GOT3 (cell line): Measurements from ENCODE around the gene TRIM17.

Source experiments
- DNase-seq: peaks from one replicate; lab custom pipeline; 2025; ENCODE audit warnings: mixed read lengths; lab: John Stamatoyannopoulos, UW

The TRIM17 gene

GRCh38 chr1:228416217-228416933 lies at the start of gene TRIM17:
TSS of gene TRIM17 (minus strand) at chr1:228416861. CDS start at chr1:228415072, 1,789 bp downstream.
- no peak for DNase-seq

- DNase-seq = no peak
Measured at GRCh38 chr1:228465571-228466146, 49.0 kb upstream of the TRIM17 start.

DNA sequence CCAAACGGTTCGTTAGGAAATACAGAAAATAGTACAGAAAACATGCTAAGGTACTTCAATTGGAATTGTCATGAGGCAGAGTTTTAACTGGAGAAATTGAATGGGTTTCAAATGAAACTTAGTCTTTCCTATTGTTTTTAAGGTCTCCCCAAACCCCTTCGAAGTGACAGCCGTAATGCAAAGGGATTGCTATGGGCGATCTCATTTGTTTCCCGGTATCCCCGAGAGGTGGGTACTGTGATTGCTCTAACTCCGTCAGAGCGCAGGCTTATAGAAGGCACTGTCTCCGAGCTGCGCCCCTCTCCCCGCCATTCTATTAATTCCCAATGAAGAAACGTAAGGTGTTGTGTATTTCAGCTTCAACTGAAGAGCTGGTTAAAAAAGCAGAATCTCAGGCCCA lies 48.5 kb upstream of the TRIM17 start:
- no peak for DNase-seq

DNA sequence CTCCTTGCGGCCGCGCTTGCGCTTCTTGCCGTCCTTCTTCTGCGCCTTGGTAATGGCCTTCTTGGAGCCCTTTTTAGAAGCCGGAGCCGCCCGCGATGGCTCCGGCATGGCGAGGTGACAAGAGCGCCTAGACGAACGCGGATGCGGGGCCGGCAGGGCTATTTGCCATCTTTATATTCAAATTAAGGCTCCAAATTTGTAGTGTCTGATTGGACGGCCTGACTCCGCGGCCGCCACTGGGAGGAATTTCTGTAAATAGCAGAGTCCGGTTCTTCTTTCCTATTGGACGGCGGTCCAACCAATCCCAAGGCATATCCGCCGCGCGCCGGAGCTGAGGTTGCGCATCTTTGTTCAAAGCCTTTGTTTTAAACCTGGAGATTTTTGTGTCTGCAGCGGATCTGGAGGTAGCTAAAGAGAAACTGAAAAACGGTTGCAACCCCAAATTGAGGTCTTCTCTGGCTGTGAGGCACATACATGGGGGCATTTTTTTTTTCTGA lies 47.9 kb upstream of the TRIM17 start:
- DNase-seq = no peak

DNA sequence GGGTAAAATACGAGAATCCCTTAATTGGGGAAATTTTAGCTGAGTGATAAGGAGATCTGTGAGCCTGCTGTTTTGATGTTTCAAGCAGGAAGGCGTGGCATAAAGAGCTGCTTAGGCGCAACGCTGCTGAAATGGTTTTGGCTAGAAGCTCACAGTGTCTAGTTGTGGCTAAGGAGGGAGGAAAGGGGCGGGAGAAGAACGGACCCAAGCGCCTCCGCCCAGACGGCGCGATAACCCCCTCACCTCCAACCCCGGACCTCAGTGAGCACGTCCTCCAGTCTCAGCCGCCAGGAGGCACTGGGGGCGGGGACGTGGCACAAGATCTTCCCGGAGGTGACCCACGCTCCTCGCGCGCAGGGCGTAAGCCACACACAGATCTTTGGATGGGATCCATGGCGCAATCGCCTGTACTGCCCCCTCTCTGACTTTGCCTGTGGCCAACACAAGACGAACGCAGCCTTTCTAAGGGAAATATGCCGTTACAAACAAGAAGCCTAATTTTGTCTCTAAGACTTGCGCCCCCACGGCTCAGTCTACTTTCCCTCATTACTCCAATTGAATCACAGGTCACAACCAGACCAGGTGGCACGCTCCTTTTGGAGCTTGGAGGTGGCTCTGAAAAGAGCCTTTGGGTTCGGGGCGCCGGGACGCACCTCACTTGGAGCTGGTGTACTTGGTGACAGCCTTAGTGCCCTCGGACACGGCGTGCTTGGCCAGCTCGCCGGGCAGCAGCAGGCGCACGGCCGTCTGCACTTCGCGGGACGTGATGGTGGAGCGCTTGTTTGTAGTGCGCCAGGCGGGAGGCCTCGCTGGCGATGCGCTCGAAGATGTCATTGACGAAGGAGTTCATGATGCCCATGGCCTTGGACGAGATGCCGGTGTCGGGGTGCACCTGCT lies 47.1 kb upstream of the TRIM17 start:
- DNase-seq = no peak

GRCh38 chr1:228463009-228463558 lies 46.4 kb upstream of the TRIM17 start:
- no peak for DNase-seq

GRCh38 chr1:228462560-228462959 lies 45.9 kb upstream of the TRIM17 start:
- DNase-seq = no peak

DNA sequence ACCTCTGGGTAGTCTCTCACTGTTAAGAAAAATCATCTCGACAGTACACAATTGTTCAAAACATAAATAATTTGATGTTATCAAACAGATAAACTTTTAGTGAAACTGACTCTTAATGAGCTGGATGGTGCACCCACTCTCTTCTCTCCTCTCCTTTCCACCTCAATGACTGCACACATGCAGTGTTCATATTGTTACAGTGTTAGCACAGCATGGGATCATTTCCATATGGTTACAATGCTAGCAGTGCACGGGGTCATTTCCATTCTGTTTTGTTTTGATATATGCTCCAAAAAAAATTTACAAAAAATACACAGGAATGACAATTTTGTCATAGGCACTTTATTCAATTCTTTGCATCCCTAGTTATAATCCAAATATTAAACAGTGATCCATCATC lies 44.2 kb upstream of the TRIM17 start:
- no peak for DNase-seq

DNA sequence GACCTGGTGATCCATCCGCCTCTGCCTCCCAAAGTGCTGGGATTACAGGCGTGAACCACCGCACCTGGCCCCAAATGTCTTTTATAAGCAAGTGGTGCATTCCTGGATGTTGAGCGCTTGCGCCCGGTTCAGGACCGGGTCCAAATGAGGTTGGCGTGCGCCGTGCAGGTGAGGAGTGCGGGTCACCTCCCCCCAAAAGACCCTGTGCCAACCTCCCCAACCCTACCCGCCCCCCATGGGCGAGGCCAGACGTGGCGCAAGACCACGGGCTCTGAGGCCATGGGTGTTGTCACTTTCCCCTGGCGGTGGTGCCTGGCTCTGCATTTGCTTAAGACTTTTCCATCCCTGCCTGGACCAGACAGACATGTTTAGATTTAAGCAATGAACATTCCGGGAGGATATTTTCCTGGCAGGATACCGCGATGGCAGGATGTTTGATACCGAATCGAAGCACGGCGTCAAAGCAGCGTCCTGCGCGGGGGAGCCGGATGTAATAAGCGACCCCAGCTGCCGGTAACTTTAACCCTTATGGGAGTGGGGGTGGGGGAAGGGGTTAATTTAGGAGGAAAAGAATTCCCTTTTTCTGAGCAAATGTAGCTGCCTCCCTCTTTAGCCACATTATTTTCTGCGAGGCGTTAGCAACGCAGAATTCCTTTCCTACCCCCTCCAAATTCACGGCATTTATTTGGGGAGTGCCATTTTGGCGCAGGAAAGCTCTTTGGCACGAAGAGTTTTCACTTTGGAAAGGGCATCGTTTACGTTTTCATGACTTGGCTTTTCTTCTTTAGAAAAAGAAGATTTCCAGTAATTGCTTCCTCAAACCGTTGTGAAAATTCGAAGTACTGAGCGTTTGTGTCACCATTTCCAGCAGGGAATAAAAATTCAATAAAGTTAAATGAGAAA lies 42.7 kb upstream of the TRIM17 start:
- no peak for DNase-seq

DNA sequence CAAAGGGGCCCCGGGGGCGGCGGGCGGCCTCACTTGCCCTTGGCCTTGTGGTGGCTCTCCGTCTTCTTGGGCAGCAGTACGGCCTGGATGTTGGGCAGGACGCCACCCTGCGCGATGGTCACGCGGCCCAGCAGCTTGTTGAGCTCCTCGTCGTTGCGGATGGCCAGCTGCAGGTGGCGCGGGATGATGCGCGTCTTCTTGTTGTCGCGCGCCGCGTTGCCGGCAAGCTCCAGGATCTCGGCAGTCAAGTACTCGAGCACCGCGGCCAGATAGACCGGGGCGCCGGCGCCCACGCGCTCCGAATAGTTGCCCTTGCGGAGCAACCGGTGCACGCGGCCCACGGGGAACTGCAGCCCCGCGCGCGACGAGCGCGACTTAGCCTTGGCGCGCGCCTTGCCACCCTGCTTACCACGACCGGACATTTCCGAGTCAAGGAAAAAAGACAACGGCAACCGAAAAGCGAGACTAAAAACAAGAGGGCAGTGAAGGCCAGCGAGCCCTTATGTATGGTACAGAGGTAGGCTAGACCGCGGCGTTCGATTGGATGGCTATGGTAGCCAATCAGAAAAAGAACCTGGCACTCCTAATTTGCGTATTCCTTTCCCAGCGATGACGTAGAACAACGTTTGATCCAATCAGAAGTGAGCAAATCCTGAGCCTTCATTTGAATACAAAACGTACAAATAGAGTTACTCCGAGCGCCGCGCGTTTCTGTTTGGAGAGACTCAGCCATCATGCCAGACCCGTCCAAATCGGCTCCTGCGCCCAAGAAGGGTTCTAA lies 40.9 kb upstream of the TRIM17 start:
- peak; percentile 88 for DNase-seq

DNA sequence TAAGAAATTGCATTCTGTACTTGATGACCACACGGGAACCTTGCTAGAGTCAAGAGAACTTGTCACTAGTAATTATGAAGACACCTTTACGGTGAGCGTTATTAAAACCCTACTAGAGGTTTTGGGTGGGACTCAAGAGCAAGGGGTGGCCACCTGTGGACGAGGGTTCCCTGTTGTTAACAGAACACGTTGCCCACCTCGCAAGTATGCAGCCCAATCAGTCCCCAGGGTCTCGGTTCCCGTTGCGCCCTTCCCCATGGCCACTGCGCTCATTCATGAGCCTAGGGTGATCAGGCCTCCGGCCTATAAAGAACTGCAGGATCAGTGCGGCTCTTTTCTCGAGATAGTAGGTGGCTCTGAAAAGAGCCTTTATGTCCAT lies 40.3 kb upstream of the TRIM17 start:
- DNase-seq = no peak

- no peak for DNase-seq
Measured at GRCh38 chr1:228456252-228457016, 39.8 kb upstream of the TRIM17 start.

GRCh38 chr1:228455715-228456114 lies 39.1 kb upstream of the TRIM17 start:
- DNase-seq = no peak

DNA sequence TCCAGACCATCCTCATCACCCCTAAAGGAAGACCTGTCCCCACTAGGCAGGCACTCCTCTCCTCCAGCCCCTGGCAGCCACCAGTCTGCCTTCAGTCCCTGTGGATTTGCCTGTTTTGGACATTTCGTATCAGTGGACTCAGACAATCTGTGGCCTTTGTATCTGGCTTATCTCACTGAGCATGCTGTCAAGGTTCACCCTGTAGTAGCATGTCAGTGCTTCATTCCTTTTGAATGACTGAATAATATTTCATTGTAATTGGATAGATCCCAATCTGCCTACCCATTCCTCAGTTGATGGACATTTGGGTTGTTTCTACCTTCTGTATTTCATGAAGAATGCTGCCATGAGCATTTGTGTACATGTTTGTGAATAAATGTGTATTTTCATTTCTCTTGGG lies 37.6 kb upstream of the TRIM17 start:
- no peak for DNase-seq

- no peak for DNase-seq
Measured at GRCh38 chr1:228453614-228454013, 37.0 kb upstream of the TRIM17 start.

GRCh38 chr1:228453022-228453560 lies 36.4 kb upstream of the TRIM17 start:
- no peak for DNase-seq

DNA sequence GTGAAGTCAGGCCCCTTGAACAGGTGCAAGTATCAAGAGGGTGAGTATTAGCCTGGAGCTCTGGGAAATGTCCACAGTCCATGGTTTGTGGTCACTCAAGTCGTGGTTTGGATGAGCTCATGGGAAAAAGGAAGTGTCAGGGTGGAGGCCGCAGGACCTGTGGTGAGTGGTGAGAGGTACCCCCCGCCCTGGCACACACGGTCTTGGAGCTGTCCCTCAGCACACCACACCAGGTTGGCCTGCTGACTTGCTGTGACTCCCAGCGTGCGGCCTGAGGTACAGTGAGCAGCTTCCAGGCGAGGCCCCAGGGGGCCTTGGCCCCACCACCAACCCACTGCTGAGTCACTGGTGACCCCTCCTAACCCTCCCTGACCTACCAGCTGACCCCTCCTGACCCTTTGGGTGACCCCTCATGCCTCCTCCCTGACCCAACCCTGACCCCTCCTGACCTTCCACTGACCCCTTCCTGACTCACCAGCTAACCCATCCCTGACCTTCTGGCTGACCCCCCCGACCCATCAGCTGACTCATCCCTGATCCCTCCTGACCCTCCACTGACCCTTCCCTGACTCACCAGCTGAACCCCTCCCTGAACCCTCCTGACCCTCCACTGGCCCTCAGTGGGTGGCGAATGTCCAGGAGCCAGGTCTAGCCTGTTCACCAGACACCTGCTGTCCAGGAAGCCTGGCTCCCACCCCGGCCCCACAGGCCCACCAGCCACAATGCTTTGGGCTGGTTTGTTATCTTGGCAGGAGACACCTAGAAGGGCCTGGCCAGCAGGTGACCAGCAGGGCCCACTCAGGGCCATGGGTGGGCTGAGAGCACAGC lies 35.7 kb upstream of the TRIM17 start:
- no peak for DNase-seq

- DNase-seq = no peak
Measured at GRCh38 chr1:228450200-228450599, 33.5 kb upstream of the TRIM17 start.

- no peak for DNase-seq
Measured at GRCh38 chr1:228448372-228448771, 31.7 kb upstream of the TRIM17 start.
